HG03060 (cell line): Measurements from ENCODE around the gene SLC24A3.

Experiments used
- ATAC-seq: cut with Tn5 transposase; IDR thresholded peaks from one replicate; pipeline ENCODE4 v1.9.1; 2021; ENCODE audit warnings: low read depth, moderate number of reproducible peaks; ENCODE audit not compliant: unreplicated experiment

Gene SLC24A3

GRCh38 chr20:19524691-19525090 lies 312.2 kb downstream of the SLC24A3 start:
- no peak for ATAC-seq

- ATAC-seq, result no peak
These were observed 315.1 kb downstream of the SLC24A3 start for GRCh38 chr20:19527509-19527908.

GRCh38 chr20:19528286-19529030 lies 316.0 kb downstream of the SLC24A3 start:
- no peak for ATAC-seq

GRCh38 chr20:19530006-19530405 lies 317.6 kb downstream of the SLC24A3 start:
- ATAC-seq, result no peak

GRCh38 chr20:19531446-19531845 lies 319.0 kb downstream of the SLC24A3 start:
- ATAC-seq, result no peak

GRCh38 chr20:19538556-19538955 lies 326.1 kb downstream of the SLC24A3 start:
- ATAC-seq, result no peak

- ATAC-seq, result no peak
These were observed 326.7 kb downstream of the SLC24A3 start for GRCh38 chr20:19539191-19539590.

- no peak for ATAC-seq
These were observed 327.9 kb downstream of the SLC24A3 start for GRCh38 chr20:19540392-19540791.

GRCh38 chr20:19543101-19543500 lies 330.7 kb downstream of the SLC24A3 start:
- ATAC-seq, result no peak

- no peak for ATAC-seq
These were observed 332.2 kb downstream of the SLC24A3 start for GRCh38 chr20:19544684-19545083.

- ATAC-seq, result no peak
These were observed 334.2 kb downstream of the SLC24A3 start for GRCh38 chr20:19546648-19547047.

- no peak for ATAC-seq
These were observed 335.1 kb downstream of the SLC24A3 start for GRCh38 chr20:19547547-19547946.

- ATAC-seq, result no peak
These were observed 337.5 kb downstream of the SLC24A3 start for GRCh38 chr20:19549896-19550295.

- ATAC-seq, result no peak
These were observed 340.1 kb downstream of the SLC24A3 start for GRCh38 chr20:19552221-19553180.

- ATAC-seq, result no peak
These were observed 342.2 kb downstream of the SLC24A3 start for GRCh38 chr20:19554666-19555065.

- no peak for ATAC-seq
These were observed 343.3 kb downstream of the SLC24A3 start for GRCh38 chr20:19555726-19556125.

GRCh38 chr20:19557291-19557690 lies 344.8 kb downstream of the SLC24A3 start:
- no peak for ATAC-seq

- ATAC-seq, result no peak
These were observed 348.5 kb downstream of the SLC24A3 start for GRCh38 chr20:19560881-19561480.

- ATAC-seq, result no peak
These were observed 350.0 kb downstream of the SLC24A3 start for GRCh38 chr20:19562426-19562825.

- no peak for ATAC-seq
These were observed 351.8 kb downstream of the SLC24A3 start for GRCh38 chr20:19564261-19564660.

- ATAC-seq, result no peak
These were observed 353.3 kb downstream of the SLC24A3 start for GRCh38 chr20:19565736-19566135.
